Measurements from ENCODE around the gene SLC13A3.

Gene SLC13A3, protein sequence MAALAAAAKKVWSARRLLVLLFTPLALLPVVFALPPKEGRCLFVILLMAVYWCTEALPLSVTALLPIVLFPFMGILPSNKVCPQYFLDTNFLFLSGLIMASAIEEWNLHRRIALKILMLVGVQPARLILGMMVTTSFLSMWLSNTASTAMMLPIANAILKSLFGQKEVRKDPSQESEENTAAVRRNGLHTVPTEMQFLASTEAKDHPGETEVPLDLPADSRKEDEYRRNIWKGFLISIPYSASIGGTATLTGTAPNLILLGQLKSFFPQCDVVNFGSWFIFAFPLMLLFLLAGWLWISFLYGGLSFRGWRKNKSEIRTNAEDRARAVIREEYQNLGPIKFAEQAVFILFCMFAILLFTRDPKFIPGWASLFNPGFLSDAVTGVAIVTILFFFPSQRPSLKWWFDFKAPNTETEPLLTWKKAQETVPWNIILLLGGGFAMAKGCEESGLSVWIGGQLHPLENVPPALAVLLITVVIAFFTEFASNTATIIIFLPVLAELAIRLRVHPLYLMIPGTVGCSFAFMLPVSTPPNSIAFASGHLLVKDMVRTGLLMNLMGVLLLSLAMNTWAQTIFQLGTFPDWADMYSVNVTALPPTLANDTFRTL

GRCh38 chr20:46651091-46651962 lies at the start of gene SLC13A3:
Gene SLC13A3 (minus strand): TSS chr20:46651459. CDS start chr20:46651421, 38 bp downstream.
- DNase-seq = no peak

- no peak for DNase-seq
Observed at GRCh38 chr20:46701057-46701456, 49.8 kb upstream of the SLC13A3 start.

- no peak for DNase-seq
Observed at GRCh38 chr20:46700481-46700880, 49.2 kb upstream of the SLC13A3 start.

- peak; percentile 1 for DNase-seq
Observed at GRCh38 chr20:46699651-46700359, 48.5 kb upstream of the SLC13A3 start.

GRCh38 chr20:46698788-46699187 lies 47.5 kb upstream of the SLC13A3 start:
- DNase-seq = no peak

- DNase-seq = no peak
Observed at GRCh38 chr20:46696791-46697279, 45.6 kb upstream of the SLC13A3 start.

GRCh38 chr20:46695892-46696291 lies 44.6 kb upstream of the SLC13A3 start:
- no peak for DNase-seq

- no peak for DNase-seq
Observed at GRCh38 chr20:46694484-46694883, 43.2 kb upstream of the SLC13A3 start.

DNA sequence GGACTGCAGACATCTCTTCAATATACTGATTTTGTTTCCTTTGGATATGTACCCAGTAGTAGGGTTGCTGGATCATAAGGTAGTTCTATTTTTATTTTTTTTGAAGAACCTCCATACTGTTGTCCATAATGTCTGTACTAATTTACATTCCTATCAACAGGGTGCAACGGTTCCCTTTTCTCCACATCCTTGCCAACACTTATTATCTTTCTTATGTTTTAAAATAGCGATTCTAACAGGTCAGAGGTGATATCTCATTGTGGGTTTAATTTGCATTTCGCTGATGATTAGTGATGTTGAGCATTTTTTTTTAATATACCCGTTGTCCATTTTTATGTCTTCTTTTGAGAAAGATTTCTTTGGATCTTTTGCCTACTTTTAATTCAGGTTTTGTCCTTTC lies 39.9 kb upstream of the SLC13A3 start:
- DNase-seq = no peak

DNA sequence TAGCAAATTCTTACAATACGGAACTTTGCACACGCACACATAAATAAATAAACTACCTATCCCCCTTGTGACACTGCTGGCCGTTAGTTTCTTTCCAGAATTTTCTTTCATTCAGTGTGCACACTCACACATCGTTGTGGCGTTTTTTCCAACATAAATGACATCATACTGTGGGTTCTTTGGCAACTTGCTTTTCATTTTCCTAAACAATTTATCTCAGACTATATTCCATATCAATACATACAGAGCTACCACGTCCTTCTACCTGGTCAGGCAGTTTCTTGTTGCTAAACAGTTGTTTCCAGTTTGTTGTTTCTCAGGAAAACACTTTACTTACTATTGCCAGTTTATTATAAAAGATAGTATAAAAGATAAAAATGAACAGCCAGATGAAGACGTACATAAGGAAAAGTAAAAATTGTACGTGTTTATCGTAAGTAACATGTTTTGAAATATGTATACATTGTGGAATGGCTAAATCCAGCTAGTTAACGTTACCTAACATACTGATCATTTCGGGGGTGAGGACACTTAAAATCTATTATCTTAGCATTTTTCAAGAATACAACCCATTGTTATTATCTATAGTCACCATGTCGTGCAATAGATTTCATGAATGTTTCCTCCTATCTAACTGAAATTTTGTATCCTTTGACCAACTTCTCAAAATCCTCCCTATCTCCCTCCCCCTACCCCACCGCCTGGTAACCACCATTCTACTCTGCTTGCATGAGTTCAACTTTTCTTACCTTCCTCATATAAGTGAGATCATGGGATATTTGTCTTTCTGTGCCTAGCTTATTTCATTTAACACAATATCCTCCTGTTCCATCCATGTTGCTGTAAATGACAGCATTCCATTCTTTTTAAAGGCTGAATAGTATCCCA lies 39.2 kb upstream of the SLC13A3 start:
- DNase-seq = no peak

DNA sequence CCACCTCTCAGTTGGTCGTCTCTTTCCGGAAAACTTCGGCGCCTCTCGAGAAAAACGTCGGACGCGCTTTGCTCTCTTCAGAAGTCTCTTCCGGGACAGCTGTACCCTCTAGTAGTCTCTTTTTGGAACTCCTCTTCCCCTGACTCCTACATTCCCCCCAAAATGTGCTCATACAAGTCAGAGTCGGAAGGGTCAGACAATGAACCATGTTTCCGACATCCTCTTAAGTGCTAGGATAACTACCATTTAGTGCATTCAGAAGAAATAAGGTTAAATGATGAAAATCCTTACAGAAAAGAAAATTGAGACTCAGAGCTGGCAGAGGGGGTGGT lies 38.5 kb upstream of the SLC13A3 start:
- DNase-seq = no peak

DNA sequence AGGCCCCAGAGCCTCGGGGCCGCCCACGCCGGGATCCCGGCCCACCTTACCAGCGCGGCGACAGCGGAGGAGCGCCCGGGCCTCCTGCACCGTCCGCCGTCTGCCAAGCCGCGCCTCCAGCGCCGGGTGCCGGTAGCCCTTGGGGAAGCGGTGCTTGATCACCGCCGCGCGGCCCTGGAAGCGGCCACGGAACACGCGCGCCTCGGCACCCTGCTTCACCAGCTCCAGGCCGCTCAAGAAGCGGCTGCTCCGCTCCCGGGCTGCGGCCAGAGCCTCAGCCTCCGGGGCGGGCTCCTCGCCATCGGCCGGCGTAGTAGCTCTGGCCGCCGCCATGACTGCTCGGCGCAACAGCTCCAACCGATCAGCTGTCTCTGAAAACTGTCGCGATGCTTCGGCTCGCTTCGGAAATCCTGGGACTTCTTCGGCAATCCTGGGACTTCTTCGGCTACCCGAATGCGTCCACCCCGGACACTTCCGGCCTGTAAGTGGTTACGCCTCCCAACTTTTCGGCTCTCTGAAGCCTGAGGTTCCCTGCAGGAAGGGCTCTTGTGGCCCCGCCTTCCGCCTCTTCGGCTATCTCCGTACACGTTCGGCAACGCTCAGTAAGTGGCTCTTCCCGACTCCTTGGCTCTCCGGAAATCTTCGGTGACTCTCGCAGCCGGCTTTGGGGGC lies 38.0 kb upstream of the SLC13A3 start, which contains the start of gene TP53RK:
TP53RK (minus strand) TSS at position 363 of the 672 bp plus-strand sequence; CDS start at position 333, 30 bp downstream.
- peak; percentile 99 for DNase-seq

DNA sequence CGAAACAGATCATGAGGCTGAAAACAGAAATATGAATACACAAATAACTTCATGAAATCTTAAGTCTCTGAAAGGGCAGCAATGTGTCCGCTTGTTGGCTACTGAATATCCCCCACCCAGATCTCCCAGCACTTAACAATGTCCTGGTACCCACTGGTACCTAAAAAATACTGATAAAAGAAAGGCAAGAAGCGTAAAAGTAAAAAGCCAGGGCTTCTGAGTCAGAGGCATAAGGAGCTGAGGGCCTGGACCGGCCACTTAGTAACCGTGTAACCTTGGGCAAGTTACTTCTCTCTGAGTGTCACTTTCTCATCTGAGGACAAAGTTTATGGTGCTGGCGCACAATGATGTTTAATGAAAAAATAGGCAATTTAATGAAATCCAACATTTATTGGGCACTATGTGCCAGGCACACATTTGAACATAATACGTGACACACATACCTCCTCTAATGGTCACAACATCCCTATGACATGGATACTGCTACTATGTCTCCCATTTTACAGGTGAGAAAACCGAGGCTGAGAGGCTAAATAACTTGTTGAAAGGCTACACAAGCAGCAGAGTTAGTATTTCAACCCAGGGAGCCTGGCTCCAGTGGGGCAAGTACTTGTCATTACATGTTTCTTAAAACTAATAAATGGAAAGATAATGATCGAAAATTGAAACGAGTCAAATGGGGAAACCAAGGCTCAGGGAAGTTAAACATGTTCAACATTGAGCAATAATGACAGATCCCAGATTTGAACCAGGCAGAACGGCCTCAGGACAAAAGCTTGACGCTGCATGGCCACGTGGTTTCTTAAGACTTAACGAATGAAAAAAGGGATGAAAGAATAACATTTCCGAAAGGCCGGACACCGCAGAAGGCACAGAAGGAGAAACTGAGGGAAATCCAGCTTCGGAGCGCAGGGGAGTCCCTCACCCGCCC lies 37.2 kb upstream of the SLC13A3 start:
- no peak for DNase-seq

DNA sequence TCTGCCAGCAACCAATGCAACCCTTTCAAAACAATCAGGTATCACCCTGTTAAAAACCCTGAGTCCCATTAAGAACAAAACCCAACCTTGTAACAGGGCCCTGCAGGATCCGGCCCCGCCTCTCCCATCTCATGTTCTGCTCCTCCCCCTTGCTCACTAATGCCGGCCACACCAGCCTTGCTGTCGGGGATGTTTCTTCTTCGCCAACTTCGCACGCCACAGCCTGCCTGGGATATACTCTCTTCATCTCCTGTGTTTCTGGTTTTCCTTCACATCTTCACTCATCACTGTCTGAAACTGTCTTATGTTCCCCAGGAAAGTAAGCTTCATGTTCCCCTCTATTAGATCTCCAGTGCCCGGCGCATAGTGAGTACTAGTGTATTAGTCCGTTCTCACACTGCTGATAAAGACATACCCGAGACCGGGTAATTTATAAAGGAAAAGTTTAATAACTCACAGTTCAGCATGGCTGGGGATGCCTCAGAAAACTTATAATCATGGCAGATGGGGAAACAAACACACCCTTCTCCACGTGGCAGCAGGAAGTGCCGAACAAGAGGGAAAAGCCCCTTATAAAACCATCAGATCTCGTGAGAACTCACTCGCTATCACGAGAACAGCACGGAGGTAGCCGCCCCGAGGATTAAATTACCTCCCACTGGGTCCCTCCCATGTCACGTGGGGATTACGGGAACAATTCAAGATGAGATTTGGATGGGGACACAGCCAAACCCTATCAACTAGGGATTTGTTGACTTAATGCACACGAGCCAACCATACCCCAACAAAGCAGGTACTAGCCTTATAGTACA lies 32.9 kb upstream of the SLC13A3 start:
- no peak for DNase-seq

GRCh38 chr20:46683668-46683938 lies 32.3 kb upstream of the SLC13A3 start:
- no peak for DNase-seq

- no peak for DNase-seq
Observed at GRCh38 chr20:46683011-46683667, 31.9 kb upstream of the SLC13A3 start.

GRCh38 chr20:46682063-46682821 lies 31.0 kb upstream of the SLC13A3 start:
- DNase-seq = no peak
